SJSA1 (cell line): ENCODE results near the gene TSHZ3. TPM values are rescaled to one million over a fixed set of nuclear protein-coding genes. Genes with fewer than 3 reads are reported as not detected.

Source experiments
- DNase-seq, 2 experiments: peaks; one replicate each; pipeline ENCODE4 v3.0.0-alpha.2; 2015 to 2020; ENCODE audit warnings: low spot score in 2 of 2, low read depth in 1 of 2
- H3K27ac ChIP-seq: fragments of 250-450 bp; sonication (Bioruptor Pico); 2 replicates; pipeline ENCODE4 v1.5.1; 2020; ENCODE audit warnings: mild to moderate bottlenecking, moderate library complexity
- H3K27me3 ChIP-seq: fragments of 250-450 bp; sonication (Bioruptor Pico); replicated peaks from 2 replicates; pipeline ENCODE4 v1.5.1; 2020; ENCODE audit warnings: mild to moderate bottlenecking, moderate library complexity
- H3K36me3 ChIP-seq: fragments of 250-450 bp; sonication (Bioruptor Pico); 2 replicates; pipeline ENCODE4 v1.5.1; 2020; ENCODE audit warnings: mild to moderate bottlenecking
- H3K4me1 ChIP-seq: fragments of 250-450 bp; sonication (Bioruptor Pico); replicated peaks from 2 replicates; pipeline ENCODE4 v1.6.1; 2021; ENCODE audit warnings: mild to moderate bottlenecking
- H3K4me3 ChIP-seq: fragments of 250-450 bp; sonication (Bioruptor Pico); 2 replicates; pipeline ENCODE4 v1.5.1; 2020; ENCODE audit warnings: mild to moderate bottlenecking
- H3K9me3 ChIP-seq: fragments of 250-450 bp; sonication (Bioruptor Pico); replicated peaks from 2 replicates; pipeline ENCODE4 v1.5.1; 2020; ENCODE audit warnings: mild to moderate bottlenecking
- total RNA-seq: library from RNA; depleted of rRNA; stranded (reverse); fragments of >200 nt; shearing (Covaris generic); gene quantifications from 2 replicates; pipeline ENCODE4 v1.2.3, GENCODE V29; 2014

The TSHZ3 gene
- total RNA-seq, 1 experiment from 2014 or later = 8.3 TPM

DNA sequence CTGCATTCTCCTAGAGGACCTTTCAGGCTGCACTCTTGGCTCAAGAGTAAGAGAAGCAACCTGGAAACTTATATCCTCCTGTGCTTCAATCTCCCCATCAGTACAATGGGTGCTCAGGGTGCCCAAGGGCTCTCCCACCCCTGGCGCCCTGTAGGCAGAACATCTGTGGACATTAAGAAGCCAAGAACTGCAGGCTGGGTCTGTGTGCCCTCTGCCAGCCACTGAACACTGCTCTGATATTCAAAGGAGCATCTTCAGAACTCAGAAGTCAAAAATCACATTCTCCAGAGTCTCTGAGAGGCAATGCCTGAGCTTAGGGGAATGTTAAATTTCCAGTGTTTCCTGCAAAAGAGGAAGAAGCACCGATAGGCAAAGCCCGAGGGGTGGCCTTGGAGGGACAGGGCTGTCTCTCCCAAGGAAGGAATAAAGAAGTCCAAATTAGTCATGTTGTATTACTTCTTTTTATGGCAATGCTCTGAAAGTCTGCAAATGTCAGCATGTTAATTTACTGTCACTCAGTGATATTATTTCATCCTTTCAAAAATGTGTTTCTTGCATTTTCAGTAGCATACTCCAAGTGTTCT is 88.1 kb downstream of the TSHZ3 start:
- Histone ChIP-seq H3K4me1 (no peaks in the 10 kb centered on the region), H3K4me3 (no peak overlapping the region), H3K36me3 (no peaks in the 10 kb centered on the region), H3K27me3 (no peaks in the 10 kb centered on the region), H3K9me3 (0 out of 2 replicates have a peak, but pooled peaks cover 2% of the 10 kb centered on the region), H3K27ac (no peak overlapping the region)
- no peak for DNase-seq

DNA sequence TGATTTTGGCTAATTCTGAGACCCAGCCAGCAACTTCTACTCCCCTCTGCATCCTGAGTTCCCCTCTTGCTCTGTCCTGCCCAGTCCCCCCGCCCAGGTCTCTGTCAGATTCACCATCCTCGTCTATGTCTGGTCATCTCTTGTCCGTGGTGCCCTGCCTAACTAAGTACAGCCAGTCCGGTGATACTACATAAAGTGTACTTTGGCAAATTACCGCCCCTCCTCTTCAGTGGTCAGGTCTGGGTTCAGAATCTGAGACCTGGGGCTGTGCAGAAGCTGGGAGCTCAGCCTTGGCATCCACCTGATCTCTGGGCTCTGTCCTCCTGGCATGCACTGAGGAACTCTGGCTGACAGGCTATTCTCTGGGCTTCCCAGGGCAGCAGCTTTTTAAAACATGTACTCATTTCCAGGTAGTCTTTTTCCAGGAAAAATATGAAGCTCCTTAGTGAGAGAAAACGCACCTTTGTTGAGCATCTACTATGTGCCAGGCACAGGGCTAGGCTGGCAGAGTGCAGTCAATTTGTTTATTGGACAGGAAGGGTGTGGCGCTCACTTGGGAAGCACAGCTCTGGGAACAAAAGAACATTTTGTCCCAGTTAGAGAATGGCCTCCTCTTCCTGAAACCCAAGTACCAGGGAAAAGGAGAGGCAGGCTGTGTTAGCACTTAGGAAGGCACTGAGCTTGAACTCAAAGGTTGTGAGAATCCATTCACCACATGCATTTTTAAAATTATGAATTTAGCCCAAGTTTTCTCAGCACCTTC is 88.9 kb downstream of the TSHZ3 start:
- Histone ChIP-seq H3K36me3 (no peaks in the 10 kb centered on the region), H3K4me3 (no peak overlapping the region), H3K27me3 (no peaks in the 10 kb centered on the region), H3K9me3 (0 out of 2 replicates have a peak, but pooled peaks cover 2% of the 10 kb centered on the region), H3K4me1 (no peaks in the 10 kb centered on the region), H3K27ac (no peak overlapping the region)
- peak in 1 of 2 experiments; percentile 1 for DNase-seq

DNA sequence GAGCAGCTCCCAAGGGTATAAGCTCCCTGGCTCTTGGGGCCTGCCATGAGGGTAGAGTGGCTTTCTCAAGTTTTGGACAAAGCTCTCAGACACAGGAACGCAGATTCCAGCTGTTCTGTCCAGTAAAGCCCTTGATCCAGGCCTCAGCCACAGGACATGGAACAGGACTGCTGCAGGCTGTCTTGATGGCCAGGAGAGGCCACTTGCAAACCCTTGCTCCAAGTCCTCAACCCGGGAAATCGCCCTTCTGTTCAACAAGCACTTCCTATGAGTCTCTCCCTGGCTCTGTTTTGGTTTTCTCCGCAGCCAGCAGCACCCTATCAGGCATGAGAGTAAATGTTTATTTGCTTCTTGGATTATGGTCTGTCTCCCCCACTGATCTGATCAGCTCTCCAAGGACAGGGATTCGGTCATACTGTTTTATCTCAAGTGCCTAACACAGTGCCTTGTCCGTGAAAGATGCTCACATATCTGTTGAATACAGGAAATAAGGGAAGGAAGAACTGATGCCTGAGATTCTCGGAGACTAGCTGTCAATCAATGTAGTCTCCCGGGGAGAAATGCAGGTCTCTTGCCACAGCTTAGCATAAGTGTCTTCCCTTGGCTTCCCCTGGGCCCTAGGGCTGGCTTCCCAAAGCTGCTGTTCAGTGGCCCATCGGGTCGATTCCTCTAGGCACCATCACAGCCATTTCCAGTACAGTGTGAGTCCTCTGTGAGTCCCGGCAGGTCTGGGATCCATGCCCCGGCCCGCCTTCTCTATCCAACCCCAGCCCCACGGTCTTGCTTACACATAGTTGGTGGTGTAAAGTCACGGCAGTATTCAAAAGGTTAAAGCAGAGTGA is 90.8 kb downstream of the TSHZ3 start:
- H3K27me3 ChIP-seq = no peaks in the 10 kb centered on the region
- H3K36me3 ChIP-seq = no peaks in the 10 kb centered on the region
- H3K4me1 ChIP-seq = 0 out of 2 replicates have a peak, but pooled peaks cover 5% of the 10 kb centered on the region
- no peak overlapping the region for H3K27ac ChIP-seq
- H3K4me3 ChIP-seq = no peak overlapping the region
- 0 out of 2 replicates have a peak, but pooled peaks cover 2% of the 10 kb centered on the region for H3K9me3 ChIP-seq
- DNase-seq = no peak

DNA sequence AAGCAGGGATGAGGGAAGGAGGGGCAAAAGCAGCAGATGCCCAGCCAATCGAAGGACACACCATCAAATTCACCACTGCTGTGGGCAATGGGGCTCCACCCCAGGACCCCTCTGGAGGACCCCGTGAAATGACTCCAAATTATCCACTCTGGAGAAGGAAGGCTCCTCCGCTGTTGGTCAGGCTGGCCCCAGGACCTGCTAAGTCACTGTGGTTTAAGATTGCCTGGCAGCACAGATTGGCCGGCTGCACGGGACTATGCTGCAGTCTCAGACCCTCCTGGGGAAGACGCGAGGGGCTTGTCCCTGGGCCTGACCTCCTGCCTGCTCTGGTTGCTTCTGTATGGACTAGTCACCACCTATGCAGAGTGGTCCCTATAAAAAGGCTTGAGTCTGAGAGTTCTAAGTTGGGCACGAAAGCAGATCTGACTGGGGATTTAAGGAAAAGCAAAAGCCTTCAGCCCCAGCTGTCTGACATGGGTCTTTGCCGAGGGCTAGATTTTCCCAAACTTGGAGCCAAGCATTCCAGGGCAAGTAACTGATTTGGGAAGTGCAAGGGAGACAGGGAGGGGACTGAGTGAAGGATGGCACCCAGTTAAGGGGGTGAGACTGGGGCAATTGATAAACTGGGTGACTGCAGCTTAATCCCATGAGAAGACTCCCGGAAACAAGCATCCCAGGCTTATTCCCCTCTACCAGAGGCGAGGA is 91.7 kb downstream of the TSHZ3 start:
- H3K27ac ChIP-seq = no peak overlapping the region
- H3K36me3 ChIP-seq = no peaks in the 10 kb centered on the region
- H3K27me3 ChIP-seq = no peaks in the 10 kb centered on the region
- no peak for DNase-seq
- 0 out of 2 replicates have a peak, but pooled peaks cover 2% of the 10 kb centered on the region for H3K9me3 ChIP-seq
- no peak overlapping the region for H3K4me3 ChIP-seq
- 0 out of 2 replicates have a peak, but pooled peaks cover 5% of the 10 kb centered on the region for H3K4me1 ChIP-seq

GRCh38 chr19:31257025-31257424 is 92.2 kb downstream of the TSHZ3 start:
- no peak for DNase-seq
- no peak overlapping the region for H3K4me3 ChIP-seq
- 0 out of 2 replicates have a peak, but pooled peaks cover 2% of the 10 kb centered on the region for H3K9me3 ChIP-seq
- no peaks in the 10 kb centered on the region for H3K27me3 ChIP-seq
- H3K27ac ChIP-seq = no peak overlapping the region
- H3K36me3 ChIP-seq = no peaks in the 10 kb centered on the region
- 0 out of 2 replicates have a peak, but pooled peaks cover 5% of the 10 kb centered on the region for H3K4me1 ChIP-seq

DNA sequence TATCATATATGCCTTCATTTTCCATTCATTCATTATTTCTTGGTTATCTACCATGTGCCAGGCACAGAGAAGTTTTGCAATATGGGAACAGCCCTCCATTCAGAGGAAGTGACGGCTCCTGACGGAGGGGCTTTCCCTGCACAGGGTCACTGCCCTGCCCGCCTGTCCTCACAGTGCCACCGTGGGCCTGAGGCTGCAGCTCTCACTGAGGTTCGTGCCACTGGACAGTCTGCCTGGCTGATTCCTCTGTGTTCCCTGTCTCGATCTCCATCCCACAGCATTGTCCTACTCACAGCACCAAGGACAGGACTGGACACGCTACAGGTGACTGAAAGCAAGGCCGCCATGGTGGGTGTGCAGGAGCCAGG is 92.7 kb downstream of the TSHZ3 start:
- 0 out of 2 replicates have a peak, but pooled peaks cover 5% of the 10 kb centered on the region for H3K4me1 ChIP-seq
- no peaks in the 10 kb centered on the region for H3K27me3 ChIP-seq
- H3K4me3 ChIP-seq = no peak overlapping the region
- H3K9me3 ChIP-seq = no peaks in the 10 kb centered on the region
- no peak for DNase-seq
- H3K36me3 ChIP-seq = no peaks in the 10 kb centered on the region
- no peak overlapping the region for H3K27ac ChIP-seq

DNA sequence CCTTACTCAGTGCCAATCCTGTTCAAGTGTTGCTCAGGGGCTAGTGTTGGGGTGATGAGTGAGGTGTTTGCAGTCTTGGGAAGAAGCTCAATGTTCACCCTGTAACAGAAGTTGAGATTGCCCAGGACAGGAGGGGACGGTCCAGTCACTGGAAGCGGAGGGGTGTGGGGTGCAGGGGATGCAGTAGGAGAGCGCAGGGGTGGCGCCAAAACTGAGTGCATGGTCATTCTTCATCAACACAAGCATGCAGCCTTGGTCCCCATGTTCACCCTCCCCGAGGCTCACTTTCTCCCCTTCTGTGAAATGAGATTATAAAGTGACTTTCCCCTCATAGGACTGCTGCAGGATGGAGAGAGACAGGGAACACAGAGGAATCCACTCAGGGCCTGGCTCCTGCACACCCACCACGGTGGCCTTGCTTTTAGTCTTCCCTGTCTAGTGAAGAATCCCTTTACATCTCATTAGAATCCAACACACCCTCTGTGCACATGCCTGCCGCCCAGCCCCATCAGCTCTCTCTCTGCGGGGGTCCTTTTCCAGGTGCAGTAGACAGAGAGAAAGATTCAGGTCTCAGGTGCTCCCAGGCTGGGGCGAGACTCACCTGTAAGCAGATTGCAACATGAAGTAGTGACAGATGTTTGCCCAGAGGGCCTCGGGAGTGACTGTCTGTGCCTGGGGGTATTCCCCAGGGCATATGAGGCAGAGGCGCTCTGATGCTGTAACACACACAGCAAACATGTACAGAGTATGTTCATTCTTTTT is 93.2 kb downstream of the TSHZ3 start:
- H3K4me1 ChIP-seq = 0 out of 2 replicates have a peak, but pooled peaks cover 5% of the 10 kb centered on the region
- no peak overlapping the region for H3K27ac ChIP-seq
- H3K27me3 ChIP-seq = no peaks in the 10 kb centered on the region
- no peaks in the 10 kb centered on the region for H3K9me3 ChIP-seq
- DNase-seq = no peak
- H3K4me3 ChIP-seq = no peak overlapping the region
- no peaks in the 10 kb centered on the region for H3K36me3 ChIP-seq

GRCh38 chr19:31255174-31255799 is 93.9 kb downstream of the TSHZ3 start:
- no peak overlapping the region for H3K27ac ChIP-seq
- 0 out of 2 replicates have a peak, but pooled peaks cover 5% of the 10 kb centered on the region for H3K4me1 ChIP-seq
- H3K9me3 ChIP-seq = no peaks in the 10 kb centered on the region
- H3K27me3 ChIP-seq = no peaks in the 10 kb centered on the region
- H3K4me3 ChIP-seq = no peak overlapping the region
- no peak for DNase-seq
- H3K36me3 ChIP-seq = no peaks in the 10 kb centered on the region

DNA sequence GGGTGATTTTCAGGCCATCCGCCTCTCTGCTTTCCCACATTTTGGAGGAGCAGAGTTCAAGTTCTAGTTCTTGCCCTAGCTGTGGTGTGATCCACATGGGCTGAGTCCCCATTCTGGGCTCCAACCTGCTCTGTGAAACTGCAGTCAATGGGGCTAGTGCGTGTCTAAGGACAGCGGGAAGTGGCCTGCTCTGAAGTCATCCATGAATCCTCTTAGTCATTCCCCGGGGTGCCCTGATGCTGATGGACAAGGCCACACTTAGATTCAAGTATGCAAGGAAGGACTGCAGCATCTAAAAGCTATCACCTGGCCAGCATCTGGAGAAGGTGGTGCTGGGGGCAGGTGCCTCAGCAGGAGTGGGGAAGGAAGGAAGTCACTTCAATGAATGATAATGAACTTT is 94.6 kb downstream of the TSHZ3 start:
- H3K27ac ChIP-seq = no peak overlapping the region
- H3K9me3 ChIP-seq = no peaks in the 10 kb centered on the region
- no peak for DNase-seq
- H3K27me3 ChIP-seq = no peaks in the 10 kb centered on the region
- H3K4me3 ChIP-seq = no peak overlapping the region
- 0 out of 2 replicates have a peak, but pooled peaks cover 5% of the 10 kb centered on the region for H3K4me1 ChIP-seq
- H3K36me3 ChIP-seq = no peaks in the 10 kb centered on the region

DNA sequence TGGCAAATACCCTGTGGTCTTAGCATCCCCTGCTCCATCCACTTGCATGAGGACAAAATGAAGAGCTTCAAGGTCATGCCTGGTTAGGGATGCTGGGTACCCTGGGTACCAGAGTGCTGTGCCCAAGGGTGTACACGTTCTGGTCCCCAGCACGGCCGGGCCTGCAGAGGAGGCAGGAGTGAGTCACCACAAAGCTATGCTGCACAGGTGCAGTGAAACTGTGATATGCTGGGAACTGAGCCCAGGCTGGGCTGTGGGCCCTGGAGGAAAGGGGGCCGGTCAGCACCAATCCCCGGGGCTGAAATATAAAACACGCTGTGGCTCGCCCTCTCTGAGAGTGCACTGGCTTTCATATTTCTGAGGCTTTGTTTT is 95.1 kb downstream of the TSHZ3 start:
- Histone ChIP-seq H3K36me3 (no peaks in the 10 kb centered on the region), H3K9me3 (no peaks in the 10 kb centered on the region), H3K27ac (no peak overlapping the region), H3K4me3 (no peak overlapping the region), H3K27me3 (no peaks in the 10 kb centered on the region), H3K4me1 (0 out of 2 replicates have a peak, but pooled peaks cover 5% of the 10 kb centered on the region)
- no peak for DNase-seq

DNA sequence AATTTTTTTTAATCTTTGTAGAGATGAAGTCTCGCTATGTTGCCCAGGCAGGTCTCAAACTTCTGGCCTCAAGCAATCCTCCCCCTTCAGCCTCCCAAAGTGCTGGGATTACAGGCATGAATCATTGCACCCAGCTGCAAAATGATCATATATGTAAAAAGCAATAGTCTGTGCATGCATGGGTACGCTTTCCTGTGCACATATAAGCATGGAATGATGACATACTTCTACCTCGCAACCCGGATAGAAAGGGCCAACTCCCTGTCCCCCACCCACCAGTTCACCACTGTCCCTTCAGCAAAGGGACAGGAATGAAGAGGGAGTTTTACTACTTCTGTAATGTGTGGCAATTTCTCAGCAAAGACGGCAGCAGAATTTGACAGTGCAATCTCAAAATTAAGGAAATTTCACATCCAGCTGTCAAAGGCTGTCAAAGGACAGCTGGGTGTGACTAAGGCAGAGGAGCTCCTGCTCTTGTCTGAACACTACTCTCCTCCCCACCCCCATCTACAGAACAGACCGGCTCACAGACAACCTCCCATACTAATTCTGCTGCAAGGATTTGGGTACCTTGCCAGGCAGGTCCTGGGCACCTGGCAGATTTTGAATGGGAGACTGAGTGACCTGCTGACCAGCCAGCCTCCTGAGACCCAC is 95.6 kb downstream of the TSHZ3 start:
- Histone ChIP-seq H3K36me3 (no peaks in the 10 kb centered on the region), H3K4me3 (no peak overlapping the region), H3K9me3 (no peaks in the 10 kb centered on the region), H3K4me1 (0 out of 2 replicates have a peak, but pooled peaks cover 5% of the 10 kb centered on the region), H3K27me3 (no peaks in the 10 kb centered on the region), H3K27ac (no peak overlapping the region)
- DNase-seq = no peak

DNA sequence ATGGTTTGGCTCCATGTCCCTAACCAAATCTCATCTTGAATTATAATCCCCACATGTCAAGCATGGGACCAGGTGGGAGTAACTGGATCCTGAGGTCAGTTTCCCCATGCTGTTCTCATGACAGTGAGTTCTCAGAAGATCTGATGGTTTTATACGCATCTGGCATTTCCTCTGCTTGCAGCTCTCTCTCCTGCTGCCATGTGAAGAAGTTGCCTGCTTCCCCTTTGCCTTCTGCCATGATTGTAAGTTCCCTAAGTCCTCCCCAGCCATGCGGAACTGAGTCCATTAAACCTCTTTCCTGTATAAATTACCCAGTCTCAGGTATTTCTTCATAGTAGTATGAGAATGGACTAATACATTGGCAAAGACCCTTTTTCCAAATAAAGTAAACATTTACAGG is 96.8 kb downstream of the TSHZ3 start:
- no peak overlapping the region for H3K27ac ChIP-seq
- H3K4me1 ChIP-seq = 0 out of 2 replicates have a peak, but pooled peaks cover 5% of the 10 kb centered on the region
- no peaks in the 10 kb centered on the region for H3K27me3 ChIP-seq
- no peaks in the 10 kb centered on the region for H3K36me3 ChIP-seq
- H3K9me3 ChIP-seq = no peaks in the 10 kb centered on the region
- H3K4me3 ChIP-seq = no peak overlapping the region
- no peak for DNase-seq
